IPS-18c (cell line): ENCODE results near the gene TPP1.

Experiments used
- H3K4me3 ChIP-seq: 2 replicates; pipeline ENCODE4 v1.7.0; 2013; ENCODE audit warnings: low read depth, mild to moderate bottlenecking, low read length, moderate library complexity; ENCODE audit not compliant: insufficient read depth
- H3K9me3 ChIP-seq: one replicate; pipeline ENCODE4 v1.6.1; 2013; ENCODE audit warnings: mild to moderate bottlenecking, low read length, moderate library complexity; ENCODE audit not compliant: control insufficient read depth, insufficient read depth

TPP1 gene

GRCh38 chr11:6565325-6565724, 53.9 kb downstream of the TPP1 start:
- H3K9me3 ChIP-seq: no peaks in the 10 kb centered on the region

GRCh38 chr11:6563667-6564066, 55.6 kb downstream of the TPP1 start:
- Histone ChIP-seq H3K4me3 (no peak overlapping the region), H3K9me3 (no peaks in the 10 kb centered on the region)

More at GRCh38 chr11:6565325-6565724, 53.9 kb downstream of the TPP1 start:
- no peak overlapping the region for H3K4me3 ChIP-seq

- H3K9me3 ChIP-seq: no peaks in the 10 kb centered on the region
- H3K4me3 ChIP-seq: no peak overlapping the region
Observed at GRCh38 chr11:6563121-6563619, 56.1 kb downstream of the TPP1 start.
